Smooth muscle cell of the brain vasculature (primary cell): ENCODE measurements around the gene NUP42.

Experiments used
- DNase-seq: peaks from one replicate; pipeline ENCODE4 v3.0.0-alpha.2; 2012; ENCODE audit warnings: low read depth, low spot score

NUP42 gene

DNA sequence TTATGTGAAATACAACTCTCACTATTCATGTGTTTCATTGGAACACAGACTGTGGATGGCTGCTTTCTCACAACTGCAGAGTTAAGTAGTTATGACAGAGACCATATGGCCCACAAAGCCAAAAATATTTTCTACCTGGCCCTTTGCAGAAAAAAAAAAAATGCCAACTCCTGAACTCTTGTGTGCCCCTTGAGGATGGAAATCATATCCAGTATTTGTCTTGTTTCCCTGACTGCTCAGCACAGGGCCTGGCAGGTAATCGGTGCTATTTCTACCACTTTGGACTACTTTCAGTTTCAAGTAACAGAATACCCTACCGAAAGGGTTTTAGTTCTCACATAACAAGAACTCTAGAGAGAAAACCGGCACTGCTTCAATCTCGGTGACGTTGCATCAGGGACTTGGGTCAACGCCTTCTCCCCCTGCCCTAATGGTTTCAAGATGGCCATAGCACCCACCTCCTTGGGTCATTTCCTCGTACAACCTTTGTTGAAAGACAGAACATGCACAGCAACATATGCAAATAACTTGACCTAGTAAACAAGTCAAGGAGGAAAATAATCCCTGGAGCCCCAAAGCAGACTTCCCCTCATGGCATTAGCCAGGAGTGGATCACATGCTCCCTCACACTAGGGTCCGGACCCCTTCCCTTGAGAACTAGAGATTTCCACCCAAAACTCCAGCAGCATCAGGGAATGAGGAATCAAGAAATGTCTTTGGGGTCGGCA is 52.9 kb downstream of the NUP42 start:
- no peak for DNase-seq

DNA sequence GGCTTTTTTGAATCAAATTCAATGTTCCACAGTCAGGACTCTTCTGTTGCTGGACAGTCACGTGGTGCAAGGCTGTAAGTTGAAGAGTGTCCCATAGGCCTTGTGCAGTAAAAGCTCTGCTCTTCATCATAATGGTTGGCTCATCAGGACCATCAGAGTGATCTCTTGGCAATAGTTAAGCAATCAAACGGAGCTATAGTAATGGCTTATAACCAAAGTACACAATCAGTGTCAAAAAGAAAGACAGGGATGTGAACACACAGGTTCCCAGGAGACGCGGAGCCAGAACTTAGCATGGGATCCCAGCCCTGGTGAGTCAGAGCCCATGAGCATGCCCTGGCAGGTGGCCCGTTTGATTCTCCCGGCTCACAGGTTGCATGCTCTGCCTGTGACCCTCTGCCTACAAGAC is 54.0 kb downstream of the NUP42 start:
- DNase-seq = no peak

DNA sequence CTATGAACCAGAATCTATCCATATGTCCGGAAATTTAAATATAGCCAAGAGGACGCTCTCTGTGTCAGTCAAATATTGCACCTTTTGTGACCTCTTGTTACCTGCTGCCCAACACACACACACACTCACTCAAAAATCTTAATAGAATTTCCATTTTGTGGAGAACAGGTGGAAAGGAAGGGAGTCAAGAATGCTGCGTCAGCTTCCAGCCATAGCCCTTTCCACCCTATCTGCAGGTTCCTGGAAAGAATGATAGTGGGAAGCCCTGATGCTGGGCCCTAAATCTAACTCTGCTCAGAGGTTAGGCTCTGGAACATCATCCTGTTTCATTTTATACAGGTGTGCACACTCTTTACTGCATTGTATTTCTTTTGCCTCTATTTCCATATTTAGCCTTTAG is 55.2 kb downstream of the NUP42 start:
- DNase-seq = no peak

DNA sequence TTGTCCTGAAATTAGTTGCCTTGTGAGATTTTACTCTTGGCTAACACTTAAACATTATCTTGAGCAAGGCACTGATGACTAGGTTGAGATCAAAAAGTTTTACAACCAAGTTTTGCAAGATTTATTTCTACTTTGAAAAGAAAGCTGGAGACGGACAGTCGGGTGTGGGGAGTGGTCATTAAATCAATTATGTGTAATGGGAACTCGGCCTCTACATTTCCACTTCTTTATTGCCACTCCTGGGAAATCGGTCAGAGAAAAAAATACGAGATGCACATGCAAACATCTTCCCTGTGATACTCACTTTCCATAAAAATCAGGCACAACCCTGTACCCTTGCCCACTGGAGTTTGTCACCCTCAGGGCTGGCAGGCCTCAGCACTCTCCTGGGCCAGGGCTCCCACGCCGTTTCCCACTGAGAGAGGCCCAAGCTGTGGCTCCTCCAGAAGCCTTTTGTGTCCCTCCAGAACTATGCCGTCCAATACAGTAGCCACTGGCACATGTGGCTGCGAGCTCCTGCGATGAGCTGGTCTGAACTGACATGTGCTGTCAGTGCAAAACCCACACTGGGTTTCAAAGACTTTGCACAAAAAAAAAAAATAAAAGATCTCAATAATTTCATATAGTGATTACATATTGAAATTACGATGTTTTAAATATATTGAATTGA is 57.3 kb downstream of the NUP42 start:
- DNase-seq = no peak

DNA sequence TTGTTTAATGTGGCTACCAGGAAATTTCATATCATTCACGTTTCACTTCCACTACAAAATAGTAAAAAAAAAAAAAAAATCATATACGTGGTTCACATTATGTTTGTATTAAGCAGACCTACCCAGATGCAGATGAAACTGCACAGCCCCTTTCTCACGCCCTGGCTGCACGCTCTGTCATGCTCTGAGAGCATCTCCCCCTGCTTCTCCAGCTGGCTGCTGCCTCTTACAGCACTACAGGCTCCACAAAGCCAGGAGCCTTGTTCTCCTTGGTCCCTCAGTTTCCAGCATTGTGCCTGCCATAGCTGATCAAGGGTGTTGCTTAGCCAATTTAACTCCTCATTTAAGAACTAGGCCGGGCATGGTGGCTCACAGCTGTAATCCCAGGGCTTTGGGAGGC is 57.9 kb downstream of the NUP42 start:
- no peak for DNase-seq

DNA sequence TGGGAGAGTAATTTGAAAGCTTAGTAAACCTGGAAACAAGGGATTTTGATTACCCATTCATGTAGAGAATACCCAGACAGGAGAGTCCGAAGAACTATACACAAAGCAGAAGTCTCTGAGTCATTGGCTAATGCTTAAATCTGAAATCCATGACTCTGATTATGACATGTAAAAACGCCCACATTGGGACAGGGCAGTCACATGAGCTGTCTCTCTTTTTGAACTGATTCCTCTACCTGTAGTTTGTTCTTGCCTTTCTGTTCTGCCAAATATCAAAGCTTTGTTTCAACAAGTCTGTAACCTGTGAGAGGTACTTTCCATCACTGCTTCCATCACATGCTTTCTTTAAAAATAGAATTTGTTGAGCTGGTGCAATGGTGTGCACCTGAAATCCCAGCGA is 60.5 kb downstream of the NUP42 start:
- DNase-seq = no peak

DNA sequence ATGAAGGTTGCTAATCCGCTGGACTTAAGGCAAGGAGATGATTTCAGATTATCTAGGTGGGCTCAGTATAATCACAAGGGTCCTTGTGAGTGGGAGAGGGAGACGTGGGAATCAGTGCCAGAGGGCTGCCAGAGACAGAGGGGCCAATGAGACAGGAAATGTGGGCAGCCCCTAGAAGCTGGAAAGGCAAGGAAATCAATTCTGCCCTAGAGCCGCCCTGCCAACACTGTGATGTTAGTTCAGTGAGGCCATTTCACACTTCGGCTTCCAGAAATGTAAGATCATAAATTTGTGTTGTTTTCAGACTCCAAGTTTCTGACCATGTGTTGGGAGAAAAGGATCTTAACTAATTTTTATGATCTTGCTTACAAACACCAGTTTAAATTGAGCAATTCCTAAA is 61.1 kb downstream of the NUP42 start:
- no peak for DNase-seq

DNA sequence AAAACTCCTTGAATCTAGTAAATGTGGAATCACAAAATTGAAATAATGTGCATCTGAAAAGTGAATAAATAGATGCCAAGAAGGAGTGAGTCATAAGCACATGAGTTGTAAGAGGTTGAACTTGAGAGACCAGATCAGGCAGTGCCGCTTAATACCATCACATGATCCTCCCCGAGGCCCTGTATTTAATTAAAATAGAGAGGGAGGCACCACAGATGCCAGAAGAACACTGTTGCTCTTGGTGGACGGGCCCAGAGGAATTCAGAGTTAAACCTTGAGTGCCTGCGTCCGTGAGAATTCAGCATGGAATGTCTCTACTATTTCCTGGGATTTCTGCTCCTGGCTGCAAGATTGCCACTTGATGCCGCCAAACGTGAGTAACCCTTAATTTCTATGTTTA is 64.7 kb downstream of the NUP42 start, which contains the start of gene GPNMB:
Gene GPNMB, plus strand, starts transcription at position 221 of the 400 bp plus-strand sequence. Its CDS starts 83 bp downstream, at position 304.
- peak; percentile 64 for DNase-seq

DNA sequence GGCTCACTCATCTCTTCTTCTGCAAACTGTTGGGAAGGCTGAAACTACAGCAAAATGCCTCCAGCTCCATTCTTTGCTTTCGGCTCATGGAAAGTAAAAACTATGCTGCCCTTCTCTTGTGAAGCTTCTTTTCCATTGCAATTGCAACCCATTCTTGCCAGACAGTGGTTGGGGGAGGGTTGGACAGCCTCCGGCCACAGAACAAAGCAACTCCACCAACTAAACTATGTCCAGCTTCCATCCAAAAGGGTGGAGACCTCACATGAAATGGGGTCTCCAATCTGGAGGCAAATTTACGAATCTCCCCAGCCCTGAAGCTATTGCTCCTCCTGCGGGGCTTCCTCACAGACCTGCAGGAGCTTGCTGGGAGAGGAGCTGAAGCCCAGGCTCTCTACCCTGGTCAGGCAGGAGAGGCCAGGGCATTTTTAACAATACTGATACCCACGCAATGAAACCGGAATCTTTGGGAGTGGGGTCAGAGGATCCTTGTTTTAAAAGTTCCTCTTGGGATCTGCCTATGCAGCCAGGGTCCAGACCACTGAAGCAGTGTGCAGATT is 65.3 kb downstream of the NUP42 start:
- no peak for DNase-seq

DNA sequence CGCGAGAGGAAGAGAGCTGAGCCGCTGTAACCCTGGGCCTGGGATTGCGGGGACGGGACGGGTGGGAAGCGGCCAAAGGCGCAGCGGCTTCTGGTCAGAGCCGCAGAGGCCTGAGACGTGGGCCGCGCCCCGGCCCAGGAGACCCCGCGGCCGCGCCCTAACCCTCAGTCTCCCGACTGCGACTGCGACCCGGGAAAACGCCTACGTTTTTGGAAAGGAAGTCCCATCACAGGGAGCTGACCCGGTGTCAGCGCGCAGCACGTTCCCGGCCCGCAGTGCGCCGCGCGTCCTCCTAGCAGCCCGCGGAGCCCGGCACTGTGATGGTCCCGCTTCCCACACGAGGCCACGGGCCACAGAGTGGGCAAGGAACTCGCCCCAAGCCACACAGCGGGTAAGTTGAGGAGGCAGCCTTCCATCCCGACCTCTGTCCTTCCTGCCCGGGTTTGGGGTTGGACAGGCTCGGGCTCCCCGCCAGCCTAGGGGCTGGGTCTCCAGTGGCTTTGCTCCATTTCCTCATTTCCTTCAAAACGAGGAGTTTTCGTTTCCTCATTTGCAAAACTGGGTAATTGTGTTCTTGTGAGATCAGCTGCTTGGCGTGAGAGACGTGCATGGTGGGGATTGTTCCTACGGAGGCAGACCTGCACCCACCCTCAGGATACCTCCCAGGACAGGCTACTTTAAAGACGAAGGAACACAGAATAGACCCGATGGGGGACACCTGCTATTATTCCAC is 65.9 kb downstream of the NUP42 start:
- DNase-seq = no peak

DNA sequence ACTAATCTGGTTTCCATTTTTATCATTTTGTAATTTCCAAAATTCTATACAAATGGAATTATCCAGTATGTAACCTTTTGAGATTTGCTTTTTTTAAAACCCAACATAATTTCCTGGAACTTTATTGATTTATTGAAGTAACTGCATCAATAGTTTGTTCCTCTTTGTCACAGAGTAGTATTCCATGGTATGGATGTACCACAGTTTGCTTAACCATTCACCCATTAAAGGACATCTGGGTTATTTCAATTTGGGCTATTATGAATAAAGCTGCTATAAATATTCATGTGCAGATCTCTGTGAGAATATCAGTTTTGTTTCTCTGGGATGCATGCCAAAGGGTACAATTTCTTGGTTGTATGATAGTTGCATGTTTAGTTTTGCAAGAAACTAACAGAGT is 67.6 kb downstream of the NUP42 start:
- DNase-seq = no peak
